ENCODE results near the gene RAVER1.

Gene RAVER1

DNA sequence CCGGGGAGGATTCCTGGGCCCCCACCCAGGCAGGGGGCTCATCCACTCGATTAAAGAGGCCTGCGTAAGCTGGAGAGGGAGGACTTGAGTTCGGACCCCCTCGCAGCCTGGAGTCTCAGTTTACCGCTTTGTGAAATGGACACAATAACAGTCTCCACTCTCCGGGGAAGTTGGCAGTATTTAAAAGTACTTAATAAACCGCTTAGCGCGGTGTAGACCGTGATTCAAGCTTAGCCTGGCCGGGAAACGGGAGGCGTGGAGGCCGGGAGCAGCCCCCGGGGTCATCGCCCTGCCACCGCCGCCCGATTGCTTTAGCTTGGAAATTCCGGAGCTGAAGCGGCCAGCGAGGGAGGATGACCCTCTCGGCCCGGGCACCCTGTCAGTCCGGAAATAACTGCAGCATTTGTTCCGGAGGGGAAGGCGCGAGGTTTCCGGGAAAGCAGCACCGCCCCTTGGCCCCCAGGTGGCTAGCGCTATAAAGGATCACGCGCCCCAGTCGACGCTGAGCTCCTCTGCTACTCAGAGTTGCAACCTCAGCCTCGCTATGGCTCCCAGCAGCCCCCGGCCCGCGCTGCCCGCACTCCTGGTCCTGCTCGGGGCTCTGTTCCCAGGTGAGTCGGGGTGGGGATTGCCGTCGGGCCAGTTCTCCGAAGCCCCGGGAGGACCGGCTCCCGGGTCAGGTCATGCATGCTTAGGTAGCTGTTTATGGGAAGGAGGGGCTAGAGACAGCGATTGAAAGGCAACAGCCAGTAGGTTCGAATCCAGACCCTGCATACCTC, 62.5 kb downstream of the RAVER1 start, which contains the start of gene ICAM1:
ICAM1 (plus strand) TSS at position 505 of the 779 bp plus-strand sequence; CDS start at position 545, 40 bp downstream.
- peak in 1 of 2 donors; percentile 75 for DNase-seq (ENCODE audit: low read depth in 2 of 2, low spot score in 1 of 2)

- peak in 1 of 2 donors; percentile 68 for DNase-seq (ENCODE audit: low read depth in 2 of 2, low spot score in 1 of 2)
These were observed 63.1 kb downstream of the RAVER1 start for GRCh38 chr19:10270180-10270615.

DNA sequence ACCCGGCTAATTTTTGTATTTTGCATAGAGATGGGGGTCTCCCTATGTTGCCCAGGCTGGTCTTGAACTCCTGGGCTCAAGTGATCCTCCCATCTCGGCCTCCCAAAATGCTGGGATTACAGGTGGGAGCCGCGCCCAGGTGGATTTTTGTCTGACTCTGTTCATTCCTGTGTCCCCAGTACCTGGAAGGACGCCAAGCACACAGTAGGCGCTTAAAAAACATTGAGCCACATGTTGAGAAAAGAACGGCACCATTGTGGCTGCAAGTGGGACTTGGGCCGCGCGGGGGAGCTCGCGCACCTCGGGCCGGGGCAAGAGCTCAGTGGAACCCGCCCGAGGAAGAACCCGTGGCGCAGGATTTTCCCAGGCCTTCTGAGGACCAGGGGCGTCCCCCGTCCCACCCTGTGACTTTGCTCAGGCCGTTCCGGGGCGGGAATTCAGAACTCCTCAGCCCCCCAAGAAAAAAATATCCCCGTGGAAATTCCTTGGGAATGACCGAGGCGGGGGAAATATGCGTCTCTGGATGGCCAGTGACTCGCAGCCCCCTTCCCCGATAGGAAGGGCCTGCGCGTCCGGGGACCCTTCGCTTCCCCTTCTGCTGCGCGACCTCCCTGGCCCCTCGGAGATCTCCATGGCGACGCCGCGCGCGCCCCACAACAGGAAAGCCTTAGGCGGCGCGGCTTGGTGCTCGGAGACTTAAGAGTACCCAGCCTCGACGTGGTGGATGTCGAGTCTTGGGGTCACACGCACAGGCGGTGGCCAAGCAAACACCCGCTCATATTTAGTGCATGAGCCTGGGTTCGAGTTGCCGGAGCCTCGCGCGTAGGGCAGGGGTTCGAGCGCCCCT, 63.8 kb downstream of the RAVER1 start:
- DNase-seq (ENCODE audit: low read depth in 2 of 2, low spot score in 1 of 2), result peak; percentile 70 to 80

GRCh38 chr19:10268071-10268470, 65.3 kb downstream of the RAVER1 start:
- no peak for DNase-seq (ENCODE audit: low read depth in 2 of 2, low spot score in 1 of 2)

GRCh38 chr19:10266706-10267105, 66.6 kb downstream of the RAVER1 start:
- no peak for DNase-seq (ENCODE audit: low read depth in 2 of 2, low spot score in 1 of 2)

Measured in stimulated activated CD8-positive, alpha-beta memory T cell treated with anti-CD3 and anti-CD28 coated beads, Interleukin-4, amount 100 ng/mL, for 4 hours (primary cell).